HCT116 (cell line): ENCODE measurements around the gene PLBD2.

Experiments
- CTCF ChIP-seq, 3 experiments: fragments of 200-600 bp in 1 of 3; sonication (generic) in 1 of 3; IDR thresholded peaks in 2 of 3; conservative IDR thresholded peaks in 1 of 3; 2 replicates each; pipeline ENCODE4 v1.5.1; 2012 to 2017; ENCODE audit warnings: low read depth in 2 of 3, low read length in 2 of 3, antibody characterized with exemption in 1 of 3, borderline replicate concordance in 1 of 3, control low read depth in 1 of 3, mild to moderate bottlenecking in 1 of 3, mixed read lengths in 1 of 3, mixed run types in 1 of 3, moderate library complexity in 1 of 3; ENCODE audit not compliant: insufficient read depth in 1 of 3
- ELF1 ChIP-seq: IDR thresholded peaks from 2 replicates; pipeline ENCODE4 v1.6.1; 2012; ENCODE audit warnings: low read depth, borderline replicate concordance
- POLR2A ChIP-seq: IDR thresholded peaks from 2 replicates; pipeline ENCODE4 v1.7.0; 2011; ENCODE audit warnings: borderline replicate concordance; ENCODE audit not compliant: insufficient read depth, insufficient read length; ENCODE audit errors: extremely low read depth

GRCh38 chr12:113347892-113348291, 10.5 kb upstream of the PLBD2 start:
- TF ChIP-seq CTCF (IDR thresholded peaks at IDR 0.05 in 2 of 3, conservative IDR thresholded peaks at IDR 0.05 in 1 of 3; ENCODE audit: borderline replicate concordance in 1 of 3, insufficient read depth in 1 of 3, low read depth in 2 of 3, low read length in 2 of 3) (no peak), ELF1 (no peak), POLR2A (no peak)
